RWPE1 (cell line): ENCODE measurements around the gene AGTPBP1.

Experiments
- CTCF ChIA-PET: fragments of 350-600 bp; sonication (Branson Sonifier 250); formaldehyde crosslinking; extraction: SDS; loops from one replicate; lab custom pipeline; 2021; lab: Yijun Ruan, JAX
- POLR2A ChIA-PET: fragments of 400-600 bp; formaldehyde crosslinking; extraction: SDS; loops from one replicate; lab custom pipeline; 2020; ENCODE audit warnings: antibody characterized with exemption; ENCODE audit not compliant: low non-redundant PET; lab: Yijun Ruan, JAX
- DNase-seq: peaks from one replicate; pipeline ENCODE4 v3.0.0; 2012; ENCODE audit warnings: low spot score
- H3K27ac ChIP-seq: fragments of 450-650 bp; 2 replicates; pipeline ENCODE4 v1.5.1; 2017
- CTCF ChIP-seq: fragments of 450-650 bp; conservative IDR thresholded peaks from 2 replicates; pipeline ENCODE4 v1.5.1; 2017; ENCODE audit warnings: low read depth, mild to moderate bottlenecking

AGTPBP1 gene

GRCh38 chr9:85528607-85529006, 213.1 kb downstream of the AGTPBP1 start:
- H3K27ac ChIP-seq: no peak overlapping the region
- TF ChIP-seq CTCF: no peak
- no peak for DNase-seq
- CTCF ChIA-PET: no interaction called here
- POLR2A ChIA-PET: no interaction called here

GRCh38 chr9:85528142-85528541, 213.6 kb downstream of the AGTPBP1 start:
- no peak overlapping the region for H3K27ac ChIP-seq
- ChIA-PET POLR2A (no interaction called here), CTCF (no interaction called here)
- TF ChIP-seq CTCF: no peak
- no peak for DNase-seq

- ChIA-PET CTCF (interaction anchor here (0.6 kb wide), 1 partner anchor 9 kb away, joined by 4 read pairs; no protein-coding TSS in a partner anchor), POLR2A (no interaction called here)
- TF ChIP-seq CTCF: no peak
- DNase-seq: no peak
- H3K27ac ChIP-seq: no peak overlapping the region
These were observed 214.3 kb downstream of the AGTPBP1 start for GRCh38 chr9:85527331-85528020.

DNA sequence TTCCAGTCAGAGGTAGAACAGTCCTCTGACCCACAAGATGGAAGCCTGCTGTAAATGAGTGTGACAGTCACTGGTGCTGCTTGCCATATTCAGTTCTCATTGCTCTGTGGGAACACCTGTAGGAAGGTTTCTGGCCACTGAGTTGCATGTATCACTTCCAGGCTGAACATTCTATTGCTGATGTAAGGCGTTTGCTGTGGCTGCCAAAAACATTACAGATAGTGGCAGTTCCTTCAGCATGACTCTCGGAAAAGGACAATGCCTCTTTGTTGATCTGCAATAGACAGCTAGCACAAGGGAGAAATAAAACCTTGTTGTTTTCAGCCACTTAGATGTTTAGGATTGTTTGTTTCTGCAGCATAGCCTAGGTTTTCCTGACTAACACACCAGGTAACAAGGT, 217.2 kb downstream of the AGTPBP1 start:
- DNase-seq: no peak
- POLR2A ChIA-PET: no interaction called here
- TF ChIP-seq CTCF: no peak
- H3K27ac ChIP-seq: no peak overlapping the region
- CTCF ChIA-PET: no interaction called here

- TF ChIP-seq CTCF: no peak
These were observed 218.6 kb downstream of the AGTPBP1 start for GRCh38 chr9:85523202-85523601.

DNA sequence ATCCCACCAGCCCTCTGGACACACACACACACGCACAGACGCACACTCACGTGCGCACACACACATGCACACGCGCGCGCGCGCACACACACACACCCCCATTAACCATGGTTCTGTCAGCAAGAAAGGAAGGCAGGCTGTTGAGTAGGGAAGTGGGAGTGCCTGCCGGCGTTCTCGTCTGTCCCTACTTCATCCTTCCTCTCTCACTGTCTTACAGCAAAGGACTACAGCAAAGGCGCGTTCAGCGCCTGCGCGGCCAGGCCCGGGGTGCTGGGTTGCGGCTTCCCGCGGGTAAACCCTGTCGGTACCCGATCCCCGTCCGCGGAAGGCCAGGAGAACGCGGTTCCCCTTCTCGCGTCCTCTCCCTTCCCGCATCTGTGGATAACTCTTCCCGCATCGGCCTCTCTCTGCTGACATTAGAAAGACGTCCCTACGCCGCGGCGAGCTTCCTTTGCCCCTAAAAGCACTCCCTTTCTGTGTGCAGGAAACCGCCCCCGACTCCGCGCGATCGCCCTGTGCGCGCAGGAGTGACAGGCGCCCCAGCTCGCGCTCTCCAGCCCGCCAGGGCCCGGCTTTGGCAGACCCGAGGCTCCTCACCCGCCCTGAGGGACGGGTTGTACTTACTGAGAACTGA, 219.2 kb downstream of the AGTPBP1 start:
- no peak for TF ChIP-seq CTCF
- no peak overlapping the region for H3K27ac ChIP-seq
- peak; percentile 20 for DNase-seq
- ChIA-PET CTCF (interaction anchor here (1.7 kb wide), 1 partner anchor 88 kb away, joined by 5 read pairs; no protein-coding TSS in a partner anchor), POLR2A (no interaction called here)

More at GRCh38 chr9:85523202-85523601, 218.6 kb downstream of the AGTPBP1 start:
- DNase-seq: no peak
- POLR2A ChIA-PET: no interaction called here
- CTCF ChIA-PET: interaction anchor here (1.7 kb wide), 1 partner anchor 87 kb away, joined by 5 read pairs; no protein-coding TSS in a partner anchor
- H3K27ac ChIP-seq: no peak overlapping the region
